ENCODE results near the gene TNNT3. TPM values are rescaled to one million over a fixed set of nuclear protein-coding genes. Genes with fewer than 3 reads are reported as not detected.
A peak's percentile ranks its signal among the peaks of the same experiment; 100 is the strongest.
"Not testable (repeated sequence)": the region's sequence is repeated elsewhere in the genome, so short reads cannot be mapped to it uniquely, and the experiment has no call there.

TNNT3 gene
- total and polyA plus RNA-seq, 8 donors, result 1.7 to 4.4 (median 2.5) TPM

GRCh38 chr11:1883346-1884302 lies 35.9 kb upstream of the TNNT3 start:
- peak in 1 of 4 donors; percentile 58 for DNase-seq
- no peak for ATAC-seq
- H3K4me1 ChIP-seq, result peaks cover 0 to 31% of the 10 kb centered on the region in 2 donors
- no peaks in the 10 kb centered on the region for H3K9me3 ChIP-seq
- TF ChIP-seq CTCF (IDR thresholded peaks at IDR 0.05), result no peak
- H3K4me3 ChIP-seq, result no peak overlapping the region
- peaks cover 0 to 62% of the 10 kb centered on the region in 2 donors for H3K36me3 ChIP-seq
- intact Hi-C loops (cut with DNase I), result no loop called here
- H3K27me3 ChIP-seq, result peaks cover 0 to 9% of the 10 kb centered on the region in 2 donors
- H3K27ac ChIP-seq, result no peak overlapping the region

- Histone ChIP-seq H3K4me1 (peaks cover 0 to 37% of the 10 kb centered on the region in 2 donors), H3K36me3 (peaks cover 0 to 69% of the 10 kb centered on the region in 2 donors), H3K27me3 (peaks cover 0 to 16% of the 10 kb centered on the region in 2 donors), H3K4me3 (no peak overlapping the region), H3K9me3 (no peaks in the 10 kb centered on the region), H3K27ac (no peak overlapping the region)
- ATAC-seq (no peak), DNase-seq (no peak)
- intact Hi-C loops (cut with DNase I), result no loop called here
- no peak for TF ChIP-seq CTCF (IDR thresholded peaks at IDR 0.05)
Observed at GRCh38 chr11:1884303-1884700, 35.2 kb upstream of the TNNT3 start.

GRCh38 chr11:1886551-1886950 lies 33.0 kb upstream of the TNNT3 start:
- peaks cover 0 to 37% of the 10 kb centered on the region in 2 donors for H3K27me3 ChIP-seq
- H3K4me1 ChIP-seq, result peaks cover 0 to 35% of the 10 kb centered on the region in 2 donors
- peaks cover 0 to 71% of the 10 kb centered on the region in 2 donors for H3K36me3 ChIP-seq
- not testable (repeated sequence) for H3K9me3 ChIP-seq, ATAC-seq, H3K4me3 ChIP-seq, H3K27ac ChIP-seq
- intact Hi-C loops (cut with DNase I), result loop anchor here in 1 of 2 donors (5.0 kb wide), 1 partner anchor 266 kb away; no protein-coding TSS in a partner anchor
- peak in 1 of 4 donors; percentile 32 for DNase-seq

GRCh38 chr11:1887451-1888346 lies 31.8 kb upstream of the TNNT3 start:
- TF ChIP-seq CTCF (IDR thresholded peaks at IDR 0.05), result no peak
- Histone ChIP-seq H3K36me3 (peaks cover 0 to 69% of the 10 kb centered on the region in 2 donors), H3K4me3 (no peak overlapping the region), H3K27me3 (peaks cover 0 to 30% of the 10 kb centered on the region in 2 donors), H3K9me3 (no peaks in the 10 kb centered on the region), H3K4me1 (peaks cover 0 to 27% of the 10 kb centered on the region in 2 donors), H3K27ac (no peak overlapping the region)
- ATAC-seq (no peak), DNase-seq (peak in 2 of 4 donors; percentile 16 to 32)
- intact Hi-C loops (cut with DNase I), result loop anchor here in 1 of 2 donors (5.0 kb wide), 1 partner anchor 265 kb away; no protein-coding TSS in a partner anchor

- peak in 2 of 4 donors; percentile 29 to 42 for DNase-seq
- peaks cover 0 to 62% of the 10 kb centered on the region in 2 donors for H3K36me3 ChIP-seq
- H3K27ac ChIP-seq, result no peak overlapping the region
Observed at GRCh38 chr11:1888347-1888753, 31.2 kb upstream of the TNNT3 start.

More at GRCh38 chr11:1888347-1888753, 31.2 kb upstream of the TNNT3 start:
- peaks cover 0 to 27% of the 10 kb centered on the region in 2 donors for H3K4me1 ChIP-seq
- no peak overlapping the region for H3K4me3 ChIP-seq
- no peak for TF ChIP-seq CTCF (IDR thresholded peaks at IDR 0.05)
- intact Hi-C loops (cut with DNase I), result loop anchor here in 1 of 2 donors (5.0 kb wide), 1 partner anchor 264 kb away; no protein-coding TSS in a partner anchor
- no peaks in the 10 kb centered on the region for H3K9me3 ChIP-seq
- no peak for ATAC-seq
- peaks cover 0 to 30% of the 10 kb centered on the region in 2 donors for H3K27me3 ChIP-seq

All from left lung (tissue), 10 donors.